Breast epithelium (tissue), 4 donors: Measurements from ENCODE around the gene UBE2N. TPM values are rescaled to one million over a fixed set of nuclear protein-coding genes. Genes with fewer than 3 reads are reported as not detected.
"Not testable (repeated sequence)": the region's sequence is repeated elsewhere in the genome, so short reads cannot be mapped to it uniquely, and the experiment has no call there.

Experiments
- DNase-seq, 2 donors: peaks; one replicate each; pipeline ENCODE4 v3.0.0-alpha.2; 2019; ENCODE audit warnings: low spot score in 2 of 2
- H3K27ac ChIP-seq, 2 donors: fragments of 200-600 bp; sonication (generic) in 1 of 2; one replicate each; pipeline ENCODE4 v1.5.1; 2016 to 2019; ENCODE audit warnings: mild to moderate bottlenecking in 1 of 2
- H3K27me3 ChIP-seq, 2 donors: fragments of 200-600 bp; sonication (generic) in 1 of 2; one replicate each; pipeline versions ENCODE4 v1.5.1 to v1.6.0; 2017 to 2019; ENCODE audit warnings: control low read depth in 1 of 2, mild to moderate bottlenecking in 1 of 2
- H3K36me3 ChIP-seq: fragments of 200-600 bp; one replicate; pipeline ENCODE4 v1.5.1; 2019
- H3K4me1 ChIP-seq, 2 donors: fragments of 200-600 bp; sonication (generic); one replicate each; pipeline ENCODE4 v1.5.1; 2016 to 2019; ENCODE audit warnings: control low read depth in 1 of 2
- H3K4me3 ChIP-seq, 3 donors: fragments of 200-600 bp; sonication (generic); 1 replicate in 2 of 3; 2 replicates in 1 of 3; pipeline ENCODE4 v1.5.1; 2016 to 2019; ENCODE audit warnings: mild to moderate bottlenecking in 3 of 3, moderate library complexity in 2 of 3
- H3K9me3 ChIP-seq, 2 donors: fragments of 200-600 bp; sonication (generic) in 1 of 2; one replicate each; pipeline ENCODE4 v1.5.1; 2016 to 2019; ENCODE audit warnings: control low read depth in 1 of 2
- CTCF ChIP-seq, 3 donors: fragments of 450-650 bp; IDR thresholded peaks; one replicate each; pipeline ENCODE4 v1.5.1; 2016 to 2017; ENCODE audit warnings: antibody characterized with exemption in 3 of 3, mild to moderate bottlenecking in 3 of 3, moderate library complexity in 3 of 3
- POLR2A ChIP-seq: fragments of 450-650 bp; IDR thresholded peaks from one replicate; pipeline ENCODE4 v1.6.1; 2016; ENCODE audit warnings: antibody characterized with exemption, mild to moderate bottlenecking, moderate library complexity
- POLR2AphosphoS5 ChIP-seq, 3 donors: sonication (generic); formaldehyde crosslinking; IDR thresholded peaks; one replicate each; pipeline ENCODE4 v1.6.1; 2017; ENCODE audit warnings: antibody characterized with exemption in 3 of 3
- intact Hi-C: fragments of 100-400 bp; cut with DNase I; formaldehyde crosslinking; loops from one replicate; pipeline ENCODE4 v1.15.1; 2023; ENCODE audit warnings: low total_unique reads
- total RNA-seq, 3 donors: library from RNA; depleted of rRNA; stranded (reverse); fragments of >200 nt; gene quantifications; one replicate each; pipeline ENCODE4 v1.1.0, GENCODE V29; 2016

The UBE2N gene
- total RNA-seq, 3 donors from 2014 or later = 23.0 to 47.7 (median 43.3) TPM

GRCh38 chr12:93419388-93420034 lies 22.2 kb downstream of the UBE2N start:
- H3K36me3 ChIP-seq = no peaks in the 10 kb centered on the region
- intact Hi-C loops = loop anchor here (1.0 kb wide), 1 partner anchor 7 kb away; no protein-coding TSS in a partner anchor
- H3K27ac ChIP-seq = no peak overlapping the region
- no peaks in the 10 kb centered on the region for H3K27me3 ChIP-seq
- DNase-seq = no peak
- no peaks in the 10 kb centered on the region for H3K9me3 ChIP-seq
- peaks cover 0 to 10% of the 10 kb centered on the region in 2 donors for H3K4me1 ChIP-seq
- H3K4me3 ChIP-seq = no peak overlapping the region
- TF ChIP-seq POLR2AphosphoS5 (IDR thresholded peaks at IDR 0.05) = no peak
- no peak for TF ChIP-seq POLR2A
- TF ChIP-seq CTCF (IDR thresholded peaks at IDR 0.05) = peak; percentile 63 to 72 (median 71)

GRCh38 chr12:93417967-93418480 lies 23.7 kb downstream of the UBE2N start:
- no peak for DNase-seq
- intact Hi-C loops = no loop called here
- H3K36me3 ChIP-seq = no peaks in the 10 kb centered on the region
- TF ChIP-seq POLR2AphosphoS5 (IDR thresholded peaks at IDR 0.05) (no peak), CTCF (IDR thresholded peaks at IDR 0.05) (no peak), POLR2A (no peak)
- no peak overlapping the region for H3K4me3 ChIP-seq
- H3K27ac ChIP-seq = no peak overlapping the region
- no peaks in the 10 kb centered on the region for H3K27me3 ChIP-seq
- no peaks in the 10 kb centered on the region for H3K4me1 ChIP-seq
- no peaks in the 10 kb centered on the region for H3K9me3 ChIP-seq

GRCh38 chr12:93415723-93416464 lies 25.9 kb downstream of the UBE2N start:
- no peak for DNase-seq
- TF ChIP-seq CTCF (IDR thresholded peaks at IDR 0.05) (no peak), POLR2A (no peak), POLR2AphosphoS5 (IDR thresholded peaks at IDR 0.05) (no peak)
- H3K27me3 ChIP-seq = no peaks in the 10 kb centered on the region
- intact Hi-C loops = no loop called here
- no peaks in the 10 kb centered on the region for H3K4me1 ChIP-seq
- H3K27ac ChIP-seq = no peak overlapping the region
- no peaks in the 10 kb centered on the region for H3K9me3 ChIP-seq
- no peak overlapping the region for H3K4me3 ChIP-seq
- no peaks in the 10 kb centered on the region for H3K36me3 ChIP-seq

- no peaks in the 10 kb centered on the region for H3K4me1 ChIP-seq
- TF ChIP-seq CTCF (IDR thresholded peaks at IDR 0.05) = no peak
- TF ChIP-seq POLR2A = no peak
- TF ChIP-seq POLR2AphosphoS5 (IDR thresholded peaks at IDR 0.05) = no peak
- no peaks in the 10 kb centered on the region for H3K36me3 ChIP-seq
- no peak for DNase-seq
- peak overlapping the region in 1 of 2 donors; percentile 29 for H3K27ac ChIP-seq
- intact Hi-C loops = no loop called here
- no peak overlapping the region for H3K4me3 ChIP-seq
- no peaks in the 10 kb centered on the region for H3K27me3 ChIP-seq
- H3K9me3 ChIP-seq = no peaks in the 10 kb centered on the region
Measured at GRCh38 chr12:93413064-93413463, 28.7 kb downstream of the UBE2N start.

GRCh38 chr12:93412396-93412795 lies 29.4 kb downstream of the UBE2N start:
- not testable (repeated sequence) for H3K27me3 ChIP-seq, H3K36me3 ChIP-seq, H3K4me1 ChIP-seq, DNase-seq, H3K4me3 ChIP-seq, H3K9me3 ChIP-seq
- H3K27ac ChIP-seq = peak overlapping the region in 1 of 2 donors; percentile 29
- intact Hi-C loops = loop anchor here (1.0 kb wide), 1 partner anchor 8 kb away; no protein-coding TSS in a partner anchor

GRCh38 chr12:93411060-93411459 lies 30.7 kb downstream of the UBE2N start:
- H3K36me3 ChIP-seq, H3K4me1 ChIP-seq, H3K4me3 ChIP-seq, DNase-seq, H3K27ac ChIP-seq, H3K27me3 ChIP-seq, intact Hi-C loops, H3K9me3 ChIP-seq: not testable (repeated sequence)

- DNase-seq, H3K36me3 ChIP-seq, H3K4me3 ChIP-seq, H3K27me3 ChIP-seq, H3K4me1 ChIP-seq, H3K9me3 ChIP-seq, H3K27ac ChIP-seq, intact Hi-C loops: not testable (repeated sequence)
Measured at GRCh38 chr12:93409343-93410187, 32.2 kb downstream of the UBE2N start.
